H1 (cell line): ENCODE data around the gene ZNRF3. TPM values are rescaled to one million over a fixed set of nuclear protein-coding genes. Genes with fewer than 3 reads are reported as not detected.

ENCODE experiments used
- CTCF ChIA-PET: fragments of 300-600 bp; sonication (Branson Sonifier 250); formaldehyde crosslinking; loops from one replicate; lab custom pipeline; 2021; ENCODE audit not compliant: partially characterized antibody; lab: Charles Lee
- POLR2A ChIA-PET: fragments of 300-600 bp; sonication (Branson Sonifier 250); formaldehyde crosslinking; loops from one replicate; lab custom pipeline; 2021; ENCODE audit warnings: inconsistent platforms; ENCODE audit not compliant: partially characterized antibody; lab: Charles Lee
- DNase-seq, 2 experiments: peaks; one replicate each; pipeline versions ENCODE4 v3.0.0 to v3.0.0-alpha.2; 2010 to 2022; ENCODE audit warnings: low spot score in 2 of 2, low read depth in 1 of 2, mixed read lengths in 1 of 2
- FAIRE-seq: peaks from 2 replicates; lab custom pipeline; 2011; peaks lifted over from hg19 to GRCh38; lab: Jason Lieb, UNC
- H2AFZ ChIP-seq: 2 replicates; pipeline ENCODE4 v1.8.1; 2012; ENCODE audit warnings: low read length, inconsistent platforms
- H2AK5ac ChIP-seq: 2 replicates; pipeline ENCODE4 v1.6.1; 2013; ENCODE audit warnings: low read depth, low read length
- H2BK120ac ChIP-seq: replicated peaks from 2 replicates; pipeline ENCODE3; 2013; ENCODE audit warnings: low read depth, low read length, inconsistent platforms
- H2BK12ac ChIP-seq: 2 replicates; pipeline ENCODE4 v1.6.1; 2013; ENCODE audit warnings: low read depth, low read length
- H2BK15ac ChIP-seq: 2 replicates; pipeline ENCODE4 v1.6.1; 2013; ENCODE audit warnings: low read length
- H2BK20ac ChIP-seq: 2 replicates; pipeline ENCODE4 v1.6.1; 2013; ENCODE audit warnings: low read length
- H2BK5ac ChIP-seq: 2 replicates; pipeline ENCODE4 v1.6.1; 2013; ENCODE audit warnings: low read depth, low read length
- H3K14ac ChIP-seq: 2 replicates; pipeline ENCODE4 v1.6.1; 2013; ENCODE audit warnings: inconsistent platforms; ENCODE audit not compliant: insufficient read length
- H3K18ac ChIP-seq: 2 replicates; pipeline ENCODE4 v1.6.1; 2013; ENCODE audit warnings: low read length; ENCODE audit errors: extremely low read depth
- H3K23ac ChIP-seq: 2 replicates; pipeline ENCODE4 v1.6.1; 2013; ENCODE audit warnings: inconsistent platforms; ENCODE audit not compliant: insufficient read length
- H3K23me2 ChIP-seq: 2 replicates; pipeline ENCODE4 v1.6.1; 2013; ENCODE audit warnings: low read depth, low read length
- H3K27ac ChIP-seq: 2 replicates; pipeline ENCODE4 v1.6.1; 2011; ENCODE audit warnings: low read depth, low read length, inconsistent platforms
- H3K27me3 ChIP-seq, 4 experiments: replicated peaks in 1 of 4; 1 replicate in 1 of 4; 2 replicates in 3 of 4; pipeline versions ENCODE4 v1.6.1 to v1.8.1; 2011 to 2013; ENCODE audit warnings: low read length in 3 of 4, mild to moderate bottlenecking in 3 of 4, inconsistent platforms in 2 of 4, mixed read lengths in 2 of 4, moderate library complexity in 1 of 4; ENCODE audit not compliant: control insufficient read depth in 3 of 4, insufficient read depth in 3 of 4; ENCODE audit errors: extremely low read depth in 1 of 4
- H3K36me3 ChIP-seq, 4 experiments: 2 replicates each; pipeline versions ENCODE4 v1.6.1 to v1.8.1; 2011 to 2013; ENCODE audit warnings: mild to moderate bottlenecking in 4 of 4, low read length in 3 of 4, moderate library complexity in 2 of 4, control low read depth in 1 of 4, inconsistent platforms in 1 of 4; ENCODE audit not compliant: insufficient read depth in 4 of 4, control insufficient read depth in 2 of 4
- H3K4ac ChIP-seq: replicated peaks from 2 replicates; pipeline ENCODE3; 2013; ENCODE audit warnings: low read length, low read depth, mixed read lengths, inconsistent platforms; ENCODE audit not compliant: insufficient read length
- H3K4me1 ChIP-seq, 4 experiments: replicated peaks in 1 of 4; 1 replicate in 1 of 4; 2 replicates in 3 of 4; pipeline versions ENCODE4 v1.6.1 to v1.8.1; 2011 to 2013; ENCODE audit warnings: low read length in 3 of 4, inconsistent platforms in 2 of 4, mixed read lengths in 1 of 4; ENCODE audit not compliant: insufficient read depth in 4 of 4, control insufficient read depth in 3 of 4
- H3K4me2 ChIP-seq, 2 experiments: 2 replicates each; pipeline versions ENCODE4 v1.6.1 to v1.8.1; 2011 to 2013; ENCODE audit warnings: low read depth in 2 of 2, low read length in 2 of 2, control low read depth in 1 of 2, inconsistent platforms in 1 of 2, mild to moderate bottlenecking in 1 of 2; ENCODE audit not compliant: insufficient read depth in 1 of 2
- H3K4me3 ChIP-seq, 4 experiments: fragments of 200-600, 300-600 bp in 1 of 4; sonication (generic), shearing (Covaris generic), sonication (Bioruptor Twin) in 1 of 4; 2 replicates each; pipeline versions ENCODE4 v1.5.1 to v1.8.1; 2011 to 2016; ENCODE audit warnings: low read length in 4 of 4, low read depth in 3 of 4, control low read depth in 2 of 4, inconsistent platforms in 2 of 4, mild to moderate bottlenecking in 2 of 4, mixed read lengths in 1 of 4, moderate library complexity in 1 of 4; ENCODE audit not compliant: insufficient read depth in 2 of 4; ENCODE audit errors: extremely low read depth in 1 of 4
- H3K56ac ChIP-seq: replicated peaks from 2 replicates; pipeline ENCODE3; 2013; ENCODE audit warnings: low read depth, mild to moderate bottlenecking, mixed read lengths, low read length, inconsistent platforms; ENCODE audit not compliant: insufficient read length
- H3K79me1 ChIP-seq: 2 replicates; pipeline ENCODE4 v1.6.1; 2013; ENCODE audit warnings: low read depth, low read length, control low read depth
- H3K79me2 ChIP-seq, 2 experiments: 2 replicates each; pipeline versions ENCODE4 v1.6.1 to v1.8.1; 2012 to 2013; ENCODE audit warnings: low read length in 2 of 2, mild to moderate bottlenecking in 2 of 2, inconsistent platforms in 1 of 2; ENCODE audit not compliant: insufficient read depth in 2 of 2, control insufficient read depth in 1 of 2
- H3K9ac ChIP-seq, 4 experiments: replicated peaks in 1 of 4; 1 replicate in 1 of 4; 2 replicates in 3 of 4; pipeline versions ENCODE4 v1.6.1 to v1.8.1; 2011 to 2013; ENCODE audit warnings: low read depth in 3 of 4, low read length in 3 of 4, control low read depth in 2 of 4, mild to moderate bottlenecking in 2 of 4, moderate library complexity in 2 of 4, inconsistent platforms in 1 of 4; ENCODE audit errors: extremely low read depth in 1 of 4
- H3K9me3 ChIP-seq, 2 experiments: 2 replicates each; pipeline versions ENCODE4 v1.6.1 to v1.8.1; 2012 to 2013; ENCODE audit warnings: mild to moderate bottlenecking in 2 of 2, moderate library complexity in 2 of 2, control low read depth in 1 of 2, inconsistent platforms in 1 of 2, low read depth in 1 of 2, low read length in 1 of 2, mixed read lengths in 1 of 2; ENCODE audit not compliant: insufficient read depth in 2 of 2
- H4K20me1 ChIP-seq, 2 experiments: replicated peaks in 1 of 2; 2 replicates each; pipeline versions ENCODE3 to v1.8.1; 2011 to 2013; ENCODE audit warnings: inconsistent platforms in 2 of 2, low read length in 2 of 2, mild to moderate bottlenecking in 1 of 2; ENCODE audit not compliant: insufficient read depth in 2 of 2, control insufficient read depth in 1 of 2
- H4K5ac ChIP-seq: 2 replicates; pipeline ENCODE4 v1.6.1; 2013; ENCODE audit warnings: low read length, low read depth, mixed read lengths, inconsistent platforms; ENCODE audit not compliant: insufficient read length
- H4K8ac ChIP-seq: 2 replicates; pipeline ENCODE4 v1.8.0; 2013; ENCODE audit warnings: mild to moderate bottlenecking, moderate library complexity, low read length, inconsistent platforms; ENCODE audit not compliant: insufficient read depth; ENCODE audit errors: extremely low read depth
- H4K91ac ChIP-seq: replicated peaks from 2 replicates; pipeline ENCODE3; 2013; ENCODE audit warnings: low read length, mixed read lengths, inconsistent platforms; ENCODE audit not compliant: insufficient read length
- ATF3 ChIP-seq: IDR thresholded peaks from 2 replicates; pipeline ENCODE4 v1.6.1; 2011; ENCODE audit warnings: low read depth, mild to moderate bottlenecking, low read length; ENCODE audit not compliant: insufficient read depth
- BCL11A ChIP-seq, 2 experiments: IDR thresholded peaks; one replicate each; pipeline ENCODE4 v1.6.1; 2011; ENCODE audit warnings: low read depth in 2 of 2, low read length in 2 of 2, mild to moderate bottlenecking in 2 of 2
- CHD2 ChIP-seq: IDR thresholded peaks from 2 replicates; pipeline ENCODE4 v1.6.1; 2012; ENCODE audit warnings: low read length, improper control_type of control experiment
- EZH2 ChIP-seq: fragments of 200-600 bp; sonication (generic); IDR thresholded peaks from 2 replicates; pipeline ENCODE4 v1.7.1; 2012; ENCODE audit warnings: low read depth, mild to moderate bottlenecking, moderate library complexity, low read length, inconsistent platforms; ENCODE audit not compliant: severe bottlenecking
- HDAC2 ChIP-seq, 2 experiments: fragments of 300-600 bp in 1 of 2; sonication (generic) in 1 of 2; IDR thresholded peaks; 2 replicates each; pipeline ENCODE4 v1.6.1; 2011 to 2012; ENCODE audit warnings: low read depth in 2 of 2, low read length in 2 of 2, mild to moderate bottlenecking in 2 of 2, moderate library complexity in 2 of 2, borderline replicate concordance in 1 of 2, inconsistent platforms in 1 of 2
- KDM1A ChIP-seq: fragments of 200-600, 300-600 bp; sonication (generic); IDR thresholded peaks from 2 replicates; pipeline ENCODE4 v1.7.1; 2016; ENCODE audit warnings: mild to moderate bottlenecking, low read length, borderline replicate concordance
- POLR2A ChIP-seq, 2 experiments: IDR thresholded peaks; 1 replicate in 1 of 2; 2 replicates in 1 of 2; pipeline ENCODE4 v1.6.1; 2011; ENCODE audit warnings: low read depth in 2 of 2, low read length in 2 of 2, mild to moderate bottlenecking in 2 of 2; ENCODE audit errors: control extremely low read depth in 1 of 2
- SIN3A ChIP-seq, 2 experiments: IDR thresholded peaks in 1 of 2; conservative IDR thresholded peaks in 1 of 2; 2 replicates each; pipeline ENCODE4 v1.6.1; 2011 to 2012; ENCODE audit warnings: low read length in 2 of 2, improper control_type of control experiment in 1 of 2, low read depth in 1 of 2, mild to moderate bottlenecking in 1 of 2
- SUZ12 ChIP-seq: fragments of 200-600 bp; sonication (generic); IDR thresholded peaks from 2 replicates; pipeline ENCODE4 v1.6.1; 2012; ENCODE audit warnings: mild to moderate bottlenecking, inconsistent platforms, low read length, moderate library complexity, mixed read lengths
- WGBS, 2 experiments: shearing (Covaris generic) in 1 of 2; methylation state at CpG; one replicate each; pipeline versions ENCODE4 v1.1.6 to v1.1.7; 2013 to 2015; ENCODE audit warnings: low lambda C conversion rate in 2 of 2, mixed read lengths in 2 of 2, inconsistent platforms in 1 of 2, low coverage in 1 of 2, missing lambda C conversion rate in 1 of 2; ENCODE audit not compliant: insufficient replicate concordance in 2 of 2, insufficient coverage in 1 of 2, insufficient read length in 1 of 2; ENCODE audit errors: extremely low coverage in 1 of 2, missing lambda C conversion rate in 1 of 2; 5-methylcytosine and 5-hydroxymethylcytosine counted together
- polyA plus RNA-seq, 7 experiments: library from polyadenylated mRNA; depleted of rRNA in 3 of 7; stranded (reverse) in 5 of 7; unstranded in 2 of 7; fragments of >200 nt in 5 of 7; fragments of 200-250 nt in 2 of 7; gene quantifications; 1 replicate in 5 of 7; 2 replicates in 1 of 7; 4 replicates in 1 of 7; pipeline versions ENCODE4 v1.2.1 to v1.2.3, GENCODE V29; 2011 to 2013; ENCODE audit warnings: missing spikeins in 2 of 7, mixed read lengths in 2 of 7
- total RNA-seq: library from RNA; stranded (reverse); fragmentation: NEBNext Ultra II Directional; extraction: Animal tissue kit (Norgen Biotek cat#: 25700); gene quantifications from 2 replicates; pipeline ENCODE4 v1.2.1, GENCODE V29; 2021

ZNRF3 gene
- total and polyA plus RNA-seq, 2 of the 8 experiments (the other 6 are each of a cell fraction or from before 2014, with no cell fraction given): 14.1 to 21.7 TPM

- peaks cover 36 to 40% of the 10 kb centered on the region in 2 experiments for H4K20me1 ChIP-seq
These were observed 4.5 kb downstream of the ZNRF3 start for GRCh38 chr22:28887725-28888459.

More at GRCh38 chr22:28887725-28888459, 4.5 kb downstream of the ZNRF3 start:
- H3K14ac ChIP-seq: no peak overlapping the region
- no peak overlapping the region for H3K27ac ChIP-seq
- H4K91ac ChIP-seq: no peak overlapping the region
- POLR2A ChIA-PET: interaction anchor here (0.6 kb wide), 1 partner anchor 368 kb away, joined by 3 read pairs; no protein-coding TSS in a partner anchor
- H3K9ac ChIP-seq: no peak overlapping the region
- no peak overlapping the region for H2BK12ac ChIP-seq
- H3K23ac ChIP-seq: no peak overlapping the region
- no peak overlapping the region for H2AK5ac ChIP-seq
- no peak for FAIRE-seq
- no peak overlapping the region for H2BK20ac ChIP-seq
- peaks cover 8% of the 10 kb centered on the region for H3K79me1 ChIP-seq
- no peaks in the 10 kb centered on the region for H3K36me3 ChIP-seq
- peaks cover 22 to 82% of the 10 kb centered on the region in 2 experiments for H3K79me2 ChIP-seq
- DNase-seq: no peak
- H3K56ac ChIP-seq: no peak overlapping the region
- H3K23me2 ChIP-seq: peaks cover 9% of the 10 kb centered on the region
- WGBS, 2 experiments: 88% methylated on average over 4 of the region's 4 CpGs; no CpG with 5 or more reads in 1 of the 2 experiments
- H3K4me2 ChIP-seq: no peak overlapping the region
- peaks cover 7 to 14% (median 10%) of the 10 kb centered on the region in 4 experiments; a peak in 6 of 7 replicates for H3K4me1 ChIP-seq
- no peaks in the 10 kb centered on the region for H3K9me3 ChIP-seq
- no peak overlapping the region for H4K5ac ChIP-seq
- no peak overlapping the region for H2BK120ac ChIP-seq
- no peak overlapping the region for H2BK5ac ChIP-seq
- no peaks in the 10 kb centered on the region for H3K27me3 ChIP-seq
- no peak overlapping the region for H3K4ac ChIP-seq
- TF ChIP-seq HDAC2 (IDR thresholded peaks at IDR 0.05; ENCODE audit: borderline replicate concordance in 1 of 2, low read depth in 2 of 2, low read length in 2 of 2): no peak
- TF ChIP-seq CHD2: no peak
- no peak for TF ChIP-seq POLR2A (IDR thresholded peaks at IDR 0.05; ENCODE audit: control extremely low read depth in 1 of 2, low read depth in 2 of 2, low read length in 2 of 2)
- TF ChIP-seq EZH2: no peak
- no peak for TF ChIP-seq SIN3A (conservative IDR thresholded peaks at IDR 0.05 in 1 of 2, IDR thresholded peaks at IDR 0.05 in 1 of 2; ENCODE audit: low read depth in 1 of 2, low read length in 2 of 2)
- TF ChIP-seq KDM1A: no peak
- no peak for TF ChIP-seq SUZ12
- no peak for TF ChIP-seq BCL11A (IDR thresholded peaks at IDR 0.05; ENCODE audit: low read depth in 2 of 2, low read length in 2 of 2)
- TF ChIP-seq ATF3: no peak
- no peak overlapping the region for H3K18ac ChIP-seq
- no peak overlapping the region for H2BK15ac ChIP-seq
- no peak overlapping the region for H3K4me3 ChIP-seq
- H2AFZ ChIP-seq: no peak overlapping the region
- no peak overlapping the region for H4K8ac ChIP-seq
- CTCF ChIA-PET: no interaction called here
